Fibroblast of lung (primary cell): Measurements from ENCODE around the gene UXS1.

ENCODE experiments used
- EZH2 ChIP-seq: IDR thresholded peaks from 2 replicates; pipeline ENCODE4 v1.5.1; 2012; ENCODE audit warnings: low read length, control low read depth, mild to moderate bottlenecking; ENCODE audit errors: missing control alignments
- TF ChIP-seq, protein P1 (sequence below), 2 donors: IDR thresholded peaks in 1 of 2; conservative IDR thresholded peaks in 1 of 2; 1 replicate in 1 of 2; 2 replicates in 1 of 2; pipeline ENCODE4 v1.5.1; 2011 to 2012; ENCODE audit warnings: low read length in 2 of 2, control low read depth in 1 of 2, inconsistent platforms in 1 of 2, low read depth in 1 of 2, mild to moderate bottlenecking in 1 of 2

DNA sequence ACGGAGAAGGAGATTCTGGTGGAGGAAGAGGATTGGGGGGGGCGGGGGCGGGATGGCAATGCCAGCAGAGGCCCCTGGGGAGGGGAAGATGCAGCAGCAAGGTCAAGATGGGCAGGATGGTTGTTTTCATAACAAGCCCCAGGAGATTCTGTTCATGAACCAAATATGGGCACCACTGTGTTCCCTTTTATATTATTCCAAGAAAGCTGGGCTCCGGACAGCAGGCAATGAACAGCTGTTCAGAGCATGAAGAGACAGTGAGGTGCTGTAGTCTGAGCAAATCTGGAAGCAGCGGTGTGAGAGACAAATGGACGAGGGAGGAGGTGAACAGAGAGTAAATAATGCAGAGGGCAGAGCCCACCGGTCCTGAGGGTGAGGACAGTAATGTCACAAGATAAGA, 20.0 kb downstream of the UXS1 start:
- TF ChIP-seq, protein P1, sequence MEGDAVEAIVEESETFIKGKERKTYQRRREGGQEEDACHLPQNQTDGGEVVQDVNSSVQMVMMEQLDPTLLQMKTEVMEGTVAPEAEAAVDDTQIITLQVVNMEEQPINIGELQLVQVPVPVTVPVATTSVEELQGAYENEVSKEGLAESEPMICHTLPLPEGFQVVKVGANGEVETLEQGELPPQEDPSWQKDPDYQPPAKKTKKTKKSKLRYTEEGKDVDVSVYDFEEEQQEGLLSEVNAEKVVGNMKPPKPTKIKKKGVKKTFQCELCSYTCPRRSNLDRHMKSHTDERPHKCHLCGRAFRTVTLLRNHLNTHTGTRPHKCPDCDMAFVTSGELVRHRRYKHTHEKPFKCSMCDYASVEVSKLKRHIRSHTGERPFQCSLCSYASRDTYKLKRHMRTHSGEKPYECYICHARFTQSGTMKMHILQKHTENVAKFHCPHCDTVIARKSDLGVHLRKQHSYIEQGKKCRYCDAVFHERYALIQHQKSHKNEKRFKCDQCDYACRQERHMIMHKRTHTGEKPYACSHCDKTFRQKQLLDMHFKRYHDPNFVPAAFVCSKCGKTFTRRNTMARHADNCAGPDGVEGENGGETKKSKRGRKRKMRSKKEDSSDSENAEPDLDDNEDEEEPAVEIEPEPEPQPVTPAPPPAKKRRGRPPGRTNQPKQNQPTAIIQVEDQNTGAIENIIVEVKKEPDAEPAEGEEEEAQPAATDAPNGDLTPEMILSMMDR (conservative IDR thresholded peaks at IDR 0.05 in 1 of 2, IDR thresholded peaks at IDR 0.05 in 1 of 2; ENCODE audit: low read depth in 1 of 2, low read length in 2 of 2) = no peak
- TF ChIP-seq EZH2 = no peak
